HEK293 (cell line): ENCODE results near the gene RFC1.

Experiments
- AEBP2 ChIP-seq: fragments of 450-650 bp; formaldehyde crosslinking; IDR thresholded peaks from 2 replicates; pipeline ENCODE4 v1.5.1; 2016; ENCODE audit warnings: missing biosample characterization, missing genetic modification characterization, borderline replicate concordance
- GLI4 ChIP-seq: fragments of 450-650 bp; formaldehyde crosslinking; IDR thresholded peaks from 2 replicates; pipeline ENCODE4 v1.5.1; 2016; ENCODE audit warnings: missing biosample characterization, missing genetic modification characterization
- HOXA7 ChIP-seq: sonication (generic); formaldehyde crosslinking; IDR thresholded peaks from 2 replicates; pipeline ENCODE4 v1.8.1; 2022; ENCODE audit warnings: missing genetic modification reagents, borderline replicate concordance
- TSHZ1 ChIP-seq: fragments of 450-650 bp; formaldehyde crosslinking; IDR thresholded peaks from 2 replicates; pipeline ENCODE4 v1.5.1; 2016; ENCODE audit warnings: missing biosample characterization, missing genetic modification characterization, borderline replicate concordance
- ZEB2 ChIP-seq: fragments of 450-650 bp; formaldehyde crosslinking; IDR thresholded peaks from 2 replicates; pipeline ENCODE4 v1.5.1; 2016; ENCODE audit warnings: missing biosample characterization, missing genetic modification characterization
- ZNF146 ChIP-seq: fragments of 450-650 bp; formaldehyde crosslinking; IDR thresholded peaks from 2 replicates; pipeline ENCODE4 v1.5.1; 2016; ENCODE audit warnings: missing biosample characterization, missing genetic modification characterization
- ZNF18 ChIP-seq: fragments of 450-650 bp; formaldehyde crosslinking; IDR thresholded peaks from 2 replicates; pipeline ENCODE4 v1.5.1; 2016; ENCODE audit warnings: missing biosample characterization, missing genetic modification characterization
- ZNF24 ChIP-seq: fragments of 450-650 bp; formaldehyde crosslinking; IDR thresholded peaks from 2 replicates; pipeline ENCODE4 v1.5.1; 2016; ENCODE audit warnings: missing biosample characterization, missing genetic modification characterization
- ZNF280D ChIP-seq: fragments of 450-650 bp; formaldehyde crosslinking; IDR thresholded peaks from 2 replicates; pipeline ENCODE4 v1.5.1; 2016; ENCODE audit warnings: missing biosample characterization, missing genetic modification characterization
- ZNF302 ChIP-seq: fragments of 450-650 bp; formaldehyde crosslinking; IDR thresholded peaks from 2 replicates; pipeline ENCODE4 v1.5.1; 2016; ENCODE audit warnings: missing biosample characterization, missing genetic modification characterization, low read depth
- ZNF423 ChIP-seq: fragments of 450-650 bp; formaldehyde crosslinking; IDR thresholded peaks from 2 replicates; pipeline ENCODE4 v1.5.1; 2016; ENCODE audit warnings: missing biosample characterization, missing genetic modification characterization
- ZNF488 ChIP-seq: fragments of 450-650 bp; formaldehyde crosslinking; IDR thresholded peaks from 2 replicates; pipeline ENCODE4 v1.5.1; 2016; ENCODE audit warnings: missing biosample characterization, missing genetic modification characterization
- ZNF501 ChIP-seq: fragments of 450-650 bp; formaldehyde crosslinking; IDR thresholded peaks from 2 replicates; pipeline ENCODE4 v1.5.1; 2016; ENCODE audit warnings: missing biosample characterization, missing genetic modification characterization
- ZNF514 ChIP-seq: fragments of 450-650 bp; formaldehyde crosslinking; IDR thresholded peaks from 2 replicates; pipeline ENCODE4 v1.5.1; 2016; ENCODE audit warnings: missing biosample characterization, missing genetic modification characterization
- TF ChIP-seq, protein P1 (sequence below): fragments of 450-650 bp; formaldehyde crosslinking; IDR thresholded peaks from 2 replicates; pipeline ENCODE4 v1.5.1; 2017; ENCODE audit warnings: missing biosample characterization, mild to moderate bottlenecking, missing genetic modification characterization, moderate library complexity
- TF ChIP-seq, protein P2 (sequence below): fragments of 450-650 bp; formaldehyde crosslinking; IDR thresholded peaks from 2 replicates; pipeline ENCODE4 v1.5.1; 2016; ENCODE audit warnings: missing biosample characterization, missing genetic modification characterization
- TF ChIP-seq, protein P3 (sequence below): fragments of 450-650 bp; formaldehyde crosslinking; conservative IDR thresholded peaks from 2 replicates; pipeline ENCODE4 v1.5.1; 2016; ENCODE audit warnings: low read depth, missing biosample characterization, missing genetic modification characterization

Gene RFC1

GRCh38 chr4:39367166-39367565, 1.0 kb upstream of the RFC1 start (continued):
- no peak for TF ChIP-seq TSHZ1
- TF ChIP-seq, protein P1, sequence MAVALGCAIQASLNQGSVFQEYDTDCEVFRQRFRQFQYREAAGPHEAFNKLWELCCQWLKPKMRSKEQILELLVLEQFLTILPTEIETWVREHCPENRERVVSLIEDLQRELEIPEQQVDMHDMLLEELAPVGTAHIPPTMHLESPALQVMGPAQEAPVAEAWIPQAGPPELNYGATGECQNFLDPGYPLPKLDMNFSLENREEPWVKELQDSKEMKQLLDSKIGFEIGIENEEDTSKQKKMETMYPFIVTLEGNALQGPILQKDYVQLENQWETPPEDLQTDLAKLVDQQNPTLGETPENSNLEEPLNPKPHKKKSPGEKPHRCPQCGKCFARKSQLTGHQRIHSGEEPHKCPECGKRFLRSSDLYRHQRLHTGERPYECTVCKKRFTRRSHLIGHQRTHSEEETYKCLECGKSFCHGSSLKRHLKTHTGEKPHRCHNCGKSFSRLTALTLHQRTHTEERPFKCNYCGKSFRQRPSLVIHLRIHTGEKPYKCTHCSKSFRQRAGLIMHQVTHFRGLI (tag by site-specific recombination): no peak
- no peak for TF ChIP-seq HOXA7 (CRISPR knock-in tag)
- no peak for TF ChIP-seq ZNF146 (tag by site-specific recombination)
- TF ChIP-seq ZNF24 (tag by site-specific recombination): no peak
- TF ChIP-seq, protein P2, sequence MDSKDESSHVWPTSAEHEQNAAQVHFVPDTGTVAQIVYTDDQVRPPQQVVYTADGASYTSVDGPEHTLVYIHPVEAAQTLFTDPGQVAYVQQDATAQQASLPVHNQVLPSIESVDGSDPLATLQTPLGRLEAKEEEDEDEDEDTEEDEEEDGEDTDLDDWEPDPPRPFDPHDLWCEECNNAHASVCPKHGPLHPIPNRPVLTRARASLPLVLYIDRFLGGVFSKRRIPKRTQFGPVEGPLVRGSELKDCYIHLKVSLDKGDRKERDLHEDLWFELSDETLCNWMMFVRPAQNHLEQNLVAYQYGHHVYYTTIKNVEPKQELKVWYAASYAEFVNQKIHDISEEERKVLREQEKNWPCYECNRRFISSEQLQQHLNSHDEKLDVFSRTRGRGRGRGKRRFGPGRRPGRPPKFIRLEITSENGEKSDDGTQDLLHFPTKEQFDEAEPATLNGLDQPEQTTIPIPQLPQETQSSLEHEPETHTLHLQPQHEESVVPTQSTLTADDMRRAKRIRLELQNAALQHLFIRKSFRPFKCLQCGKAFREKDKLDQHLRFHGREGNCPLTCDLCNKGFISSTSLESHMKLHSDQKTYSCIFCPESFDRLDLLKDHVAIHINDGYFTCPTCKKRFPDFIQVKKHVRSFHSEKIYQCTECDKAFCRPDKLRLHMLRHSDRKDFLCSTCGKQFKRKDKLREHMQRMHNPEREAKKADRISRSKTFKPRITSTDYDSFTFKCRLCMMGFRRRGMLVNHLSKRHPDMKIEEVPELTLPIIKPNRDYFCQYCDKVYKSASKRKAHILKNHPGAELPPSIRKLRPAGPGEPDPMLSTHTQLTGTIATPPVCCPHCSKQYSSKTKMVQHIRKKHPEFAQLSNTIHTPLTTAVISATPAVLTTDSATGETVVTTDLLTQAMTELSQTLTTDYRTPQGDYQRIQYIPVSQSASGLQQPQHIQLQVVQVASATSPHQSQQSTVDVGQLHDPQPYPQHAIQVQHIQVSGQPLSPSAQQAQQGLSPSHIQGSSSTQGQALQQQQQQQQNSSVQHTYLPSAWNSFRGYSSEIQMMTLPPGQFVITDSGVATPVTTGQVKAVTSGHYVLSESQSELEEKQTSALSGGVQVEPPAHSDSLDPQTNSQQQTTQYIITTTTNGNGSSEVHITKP (tag by site-specific recombination): no peak
- no peak for TF ChIP-seq ZNF488
- no peak for TF ChIP-seq ZNF514 (tag by site-specific recombination)
- TF ChIP-seq ZEB2: no peak
- TF ChIP-seq, protein P3, sequence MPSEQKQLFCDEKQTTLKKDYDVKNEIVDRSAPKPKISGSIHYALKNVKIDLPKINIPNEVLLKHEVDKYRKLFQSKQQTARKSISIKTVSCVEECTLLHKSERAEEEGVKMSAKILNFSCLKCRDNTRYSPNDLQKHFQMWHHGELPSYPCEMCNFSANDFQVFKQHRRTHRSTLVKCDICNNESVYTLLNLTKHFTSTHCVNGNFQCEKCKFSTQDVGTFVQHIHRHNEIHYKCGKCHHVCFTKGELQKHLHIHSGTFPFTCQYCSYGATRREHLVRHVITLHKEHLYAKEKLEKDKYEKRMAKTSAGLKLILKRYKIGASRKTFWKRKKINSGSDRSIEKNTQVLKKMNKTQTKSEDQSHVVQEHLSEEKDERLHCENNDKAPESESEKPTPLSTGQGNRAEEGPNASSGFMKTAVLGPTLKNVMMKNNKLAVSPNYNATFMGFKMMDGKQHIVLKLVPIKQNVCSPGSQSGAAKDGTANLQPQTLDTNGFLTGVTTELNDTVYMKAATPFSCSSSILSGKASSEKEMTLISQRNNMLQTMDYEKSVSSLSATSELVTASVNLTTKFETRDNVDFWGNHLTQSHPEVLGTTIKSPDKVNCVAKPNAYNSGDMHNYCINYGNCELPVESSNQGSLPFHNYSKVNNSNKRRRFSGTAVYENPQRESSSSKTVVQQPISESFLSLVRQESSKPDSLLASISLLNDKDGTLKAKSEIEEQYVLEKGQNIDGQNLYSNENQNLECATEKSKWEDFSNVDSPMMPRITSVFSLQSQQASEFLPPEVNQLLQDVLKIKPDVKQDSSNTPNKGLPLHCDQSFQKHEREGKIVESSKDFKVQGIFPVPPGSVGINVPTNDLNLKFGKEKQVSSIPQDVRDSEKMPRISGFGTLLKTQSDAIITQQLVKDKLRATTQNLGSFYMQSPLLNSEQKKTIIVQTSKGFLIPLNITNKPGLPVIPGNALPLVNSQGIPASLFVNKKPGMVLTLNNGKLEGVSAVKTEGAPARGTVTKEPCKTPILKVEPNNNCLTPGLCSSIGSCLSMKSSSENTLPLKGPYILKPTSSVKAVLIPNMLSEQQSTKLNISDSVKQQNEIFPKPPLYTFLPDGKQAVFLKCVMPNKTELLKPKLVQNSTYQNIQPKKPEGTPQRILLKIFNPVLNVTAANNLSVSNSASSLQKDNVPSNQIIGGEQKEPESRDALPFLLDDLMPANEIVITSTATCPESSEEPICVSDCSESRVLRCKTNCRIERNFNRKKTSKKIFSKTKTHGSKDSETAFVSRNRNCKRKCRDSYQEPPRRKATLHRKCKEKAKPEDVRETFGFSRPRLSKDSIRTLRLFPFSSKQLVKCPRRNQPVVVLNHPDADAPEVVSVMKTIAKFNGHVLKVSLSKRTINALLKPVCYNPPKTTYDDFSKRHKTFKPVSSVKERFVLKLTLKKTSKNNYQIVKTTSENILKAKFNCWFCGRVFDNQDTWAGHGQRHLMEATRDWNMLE (tag by site-specific recombination): no peak
- no peak for TF ChIP-seq ZNF302 (tag by site-specific recombination)
- no peak for TF ChIP-seq ZNF280D
- no peak for TF ChIP-seq ZNF18 (tag by site-specific recombination)
- no peak for TF ChIP-seq AEBP2 (tag by site-specific recombination)
- TF ChIP-seq GLI4: no peak
- no peak for TF ChIP-seq ZNF423
- no peak for TF ChIP-seq ZNF501 (tag by site-specific recombination)
